Heart left ventricle (tissue), 16 donors: ENCODE results near the gene CASP7. TPM values are rescaled to one million over a fixed set of nuclear protein-coding genes. Genes with fewer than 3 reads are reported as not detected.

Experiments
- ATAC-seq, 4 donors: fragments of 200-7000 bp; cut with Tn5 transposase; one replicate each; pipeline ENCODE4 v1.9.1; 2020 to 2022; ENCODE audit warnings: moderate library complexity in 4 of 4, mild to moderate bottlenecking in 3 of 4, moderate number of reproducible peaks in 1 of 4
- DNase-seq, 5 donors: peaks; one replicate each; pipeline ENCODE4 v3.0.0-alpha.2; 2020
- H3K27ac ChIP-seq, 12 donors: fragments of 200-600 bp; sonication (generic) in 4 of 12; one replicate each; pipeline versions ENCODE4 v1.5.0 to v1.8.0; 2016 to 2022; ENCODE audit warnings: mild to moderate bottlenecking in 2 of 12
- H3K27me3 ChIP-seq, 9 donors: fragments of 200-600 bp; sonication (generic) in 2 of 9; one replicate each; pipeline versions ENCODE4 v1.5.1 to v1.8.0; 2016 to 2022; ENCODE audit warnings: mild to moderate bottlenecking in 3 of 9
- H3K36me3 ChIP-seq, 9 donors: fragments of 200-600 bp; sonication (generic) in 2 of 9; one replicate each; pipeline versions ENCODE4 v1.5.0 to v1.8.0; 2018 to 2022; ENCODE audit warnings: mild to moderate bottlenecking in 2 of 9
- H3K4me1 ChIP-seq, 12 donors: fragments of 200-600 bp; sonication (generic) in 4 of 12; one replicate each; pipeline versions ENCODE4 v1.5.0 to v1.8.0; 2016 to 2022; ENCODE audit warnings: mild to moderate bottlenecking in 3 of 12
- H3K4me3 ChIP-seq, 12 donors: fragments of 200-600 bp; sonication (generic) in 4 of 12; one replicate each; pipeline versions ENCODE4 v1.5.0 to v1.8.0; 2017 to 2022; ENCODE audit warnings: mild to moderate bottlenecking in 9 of 12, moderate library complexity in 4 of 12
- H3K9me3 ChIP-seq, 12 donors: fragments of 200-600 bp; sonication (generic) in 4 of 12; one replicate each; pipeline versions ENCODE4 v1.5.0 to v1.8.0; 2016 to 2022; ENCODE audit warnings: mild to moderate bottlenecking in 1 of 12
- CTCF ChIP-seq, 12 donors: fragments of 200-600 bp; sonication (generic) in 4 of 12; IDR thresholded peaks; one replicate each; pipeline versions ENCODE4 v1.5.0 to v1.8.0; 2018 to 2022; ENCODE audit warnings: antibody characterized with exemption in 12 of 12, mild to moderate bottlenecking in 5 of 12
- POLR2A ChIP-seq, 2 donors: fragments of 450-650 bp; IDR thresholded peaks; one replicate each; pipeline ENCODE4 v1.6.1; 2017; ENCODE audit warnings: antibody characterized with exemption in 2 of 2, mild to moderate bottlenecking in 2 of 2, moderate library complexity in 2 of 2
- WGBS, 4 donors: extraction: QIAGEN DNeasy Blood & Tissue Kit in 2 of 4; methylation state at CpG; one replicate each; pipeline versions ENCODE4 v1.1.5 to v1.1.7; 2013 to 2018; 5-methylcytosine and 5-hydroxymethylcytosine counted together
- intact Hi-C, 10 donors: fragments of 100-400 bp; cut with DNase I; formaldehyde crosslinking; loops; one replicate each; pipeline versions ENCODE4 v1.11.1 to v1.14.2; 2022
- polyA plus RNA-seq, 2 donors: library from polyadenylated mRNA; stranded (reverse); fragments of 200-250 nt; gene quantifications; one replicate each; pipeline ENCODE4 v1.2.3, GENCODE V29; 2013
- total RNA-seq, 9 donors: library from RNA; depleted of rRNA in 2 of 9; stranded (reverse); fragments of >200 nt in 2 of 9; fragmentation: NEBNext Ultra II Directional in 3 of 9; extraction: Animal tissue kit (Norgen Biotek cat#: 25700) in 3 of 9; gene quantifications; one replicate each; pipeline versions ENCODE4 v1.1.0 to v1.2.4, GENCODE V29; 2016 to 2023
- donor health status: ischemic (EF 13 %, LVEDD 7.1; RV severe dilation, severe dysfunction).
- donor health status: healthy with polysubstance abuse.
- donor health status: DM: no; HTN: yes; CAD: no.
- donor health status: DM: no; HTN: no; CAD: no.
- donor health status: ischemic (EF 25% LVEDD 6.9; RV normal size, moderate dysfunction).
- donor health status: ischemic (EF 25% LVEDD 5.7; RV mildly dilated, moderate dysfunction).
- donor health status: healthy.
- donor health status: DM: yes; HTN: yes; CAD: no.
- donor health status: ischemic (EF 35%, LVEDD 5.7; RV mildly dilated, moderate dysfunction).
- donor health status: nonischemic (EF 11% LVEDD 7.7; RV severe dilation, severe dysfunction).
- donor health status: DM: yes; HTN: yes; CAD: no.
- donor health status: PGD.
- donor health status: ischemic (EF 29% LVEDD 5.4; RV normal size, mild dysfunction).
- donor health status: nonischemic (EF 23%, LVEDD 6.1; RV moderate dilation, normal function).

The CASP7 gene
- total and polyA plus RNA-seq, 11 donors, result 4.8 to 32.7 (median 10.4) TPM

GRCh38 chr10:113644185-113645120 is 35.3 kb upstream of the CASP7 start:
- peak overlapping the region; percentile 6 to 91 (median 77) for H3K27ac ChIP-seq
- H3K4me3 ChIP-seq, result no peak overlapping the region
- H3K4me1 ChIP-seq, result peaks cover 3 to 83% (median 34%) of the 10 kb centered on the region in 12 donors
- H3K27me3 ChIP-seq, result no peaks in the 10 kb centered on the region
- H3K9me3 ChIP-seq, result no peaks in the 10 kb centered on the region
- H3K36me3 ChIP-seq, result peaks cover 0 to 73% (median 0%) of the 10 kb centered on the region in 9 donors
- TF ChIP-seq CTCF (IDR thresholded peaks at IDR 0.05) (no peak), POLR2A (IDR thresholded peaks at IDR 0.05) (no peak)
- intact Hi-C loops, result no loop called here
- DNase-seq (no peak), ATAC-seq (peak; percentile 32 to 45 (median 40))
- WGBS, 4 donors, result 11 to 21% (median 16%) methylated on average over 7 of the region's 7 CpGs

DNA sequence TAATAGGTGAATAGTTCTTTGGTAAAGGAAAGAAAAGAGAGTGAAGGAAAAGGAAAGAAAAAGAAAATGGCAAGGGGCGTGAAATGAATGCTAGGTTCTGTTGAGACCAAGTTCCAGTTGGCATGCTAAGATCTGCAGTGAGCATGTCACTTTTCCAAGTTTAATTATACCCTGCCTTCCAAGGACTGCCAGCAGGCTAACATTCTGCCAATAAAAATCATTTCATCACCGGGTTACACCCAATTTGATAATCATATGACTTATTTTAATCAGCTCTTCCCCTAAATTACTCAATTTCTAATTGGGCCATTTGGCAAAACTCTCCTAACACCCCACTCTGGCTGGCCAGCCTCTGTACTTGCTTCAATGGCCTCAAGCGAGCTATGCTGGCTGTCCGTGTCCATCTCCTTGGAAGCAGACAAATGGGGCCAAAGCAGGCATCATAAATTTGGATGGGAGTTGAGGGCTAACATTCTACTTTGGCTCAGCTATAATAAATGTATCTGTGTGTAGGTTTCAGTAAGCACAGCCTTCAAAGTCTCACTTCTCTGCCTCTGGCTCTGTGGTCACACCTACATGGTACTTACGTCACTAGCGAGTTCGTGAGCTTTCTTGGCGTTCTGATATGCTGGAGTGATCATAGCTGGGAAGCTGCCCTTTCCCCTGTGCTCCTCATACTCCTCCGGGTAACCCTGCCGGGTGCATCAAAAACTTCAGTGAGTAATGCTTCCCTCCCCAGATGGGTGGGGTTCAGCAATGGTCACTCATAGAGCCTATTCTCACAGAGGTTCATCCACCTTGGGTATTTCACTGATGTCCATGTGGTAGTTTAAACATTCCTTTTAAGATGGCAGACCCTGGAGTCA is 33.1 kb upstream of the CASP7 start:
- intact Hi-C loops, result no loop called here
- H3K27ac ChIP-seq, result peak overlapping the region; percentile 42 to 91 (median 77)
- H3K9me3 ChIP-seq, result no peaks in the 10 kb centered on the region
- TF ChIP-seq POLR2A (IDR thresholded peaks at IDR 0.05), result no peak
- TF ChIP-seq CTCF (IDR thresholded peaks at IDR 0.05), result no peak
- ATAC-seq, result peak; percentile 47 to 76 (median 63)
- H3K4me1 ChIP-seq, result peaks cover 3 to 91% (median 36%) of the 10 kb centered on the region in 12 donors
- DNase-seq, result peak in 3 of 5 donors; percentile 26 to 69 (median 54)
- 37 to 59% (median 47%) methylated on average over 10 of the region's 10 CpGs for WGBS, 4 donors
- peaks cover 0 to 73% (median 13%) of the 10 kb centered on the region in 9 donors for H3K36me3 ChIP-seq
- H3K4me3 ChIP-seq, result no peak overlapping the region
- H3K27me3 ChIP-seq, result no peaks in the 10 kb centered on the region

GRCh38 chr10:113647812-113648211 is 31.9 kb upstream of the CASP7 start:
- TF ChIP-seq CTCF (IDR thresholded peaks at IDR 0.05) (no peak), POLR2A (IDR thresholded peaks at IDR 0.05) (no peak)

More at GRCh38 chr10:113647812-113648211, 31.9 kb upstream of the CASP7 start:
- Histone ChIP-seq H3K27me3 (no peaks in the 10 kb centered on the region), H3K4me1 (peaks cover 2 to 82% (median 35%) of the 10 kb centered on the region in 12 donors), H3K27ac (peak overlapping the region; percentile 23 to 91 (median 78)), H3K9me3 (no peaks in the 10 kb centered on the region), H3K36me3 (peaks cover 0 to 76% (median 19%) of the 10 kb centered on the region in 9 donors), H3K4me3 (no peak overlapping the region)
- DNase-seq, result no peak
- 34 to 44% (median 39%) methylated on average over 3 of the region's 3 CpGs for WGBS, 4 donors
- intact Hi-C loops, result no loop called here
- ATAC-seq, result no peak
